Neural progenitor cell (in vitro differentiated cells): ENCODE results near the gene HNRNPD.

Experiments used
- EZH2 ChIP-seq: fragments of 200-600 bp; sonication (generic); IDR thresholded peaks from 2 replicates; pipeline ENCODE4 v1.6.1; 2017; ENCODE audit warnings: antibody characterized with exemption, mild to moderate bottlenecking, moderate library complexity
- EZH2phosphoT487 ChIP-seq: fragments of 200-600 bp; sonication (generic); IDR thresholded peaks from 2 replicates; pipeline ENCODE4 v1.6.1; 2017; ENCODE audit warnings: antibody characterized with exemption
- TF ChIP-seq, protein P1 (sequence below): fragments of 200-600 bp; sonication (generic); IDR thresholded peaks from 2 replicates; pipeline ENCODE4 v1.5.1; 2017; ENCODE audit warnings: antibody characterized with exemption, mild to moderate bottlenecking

DNA sequence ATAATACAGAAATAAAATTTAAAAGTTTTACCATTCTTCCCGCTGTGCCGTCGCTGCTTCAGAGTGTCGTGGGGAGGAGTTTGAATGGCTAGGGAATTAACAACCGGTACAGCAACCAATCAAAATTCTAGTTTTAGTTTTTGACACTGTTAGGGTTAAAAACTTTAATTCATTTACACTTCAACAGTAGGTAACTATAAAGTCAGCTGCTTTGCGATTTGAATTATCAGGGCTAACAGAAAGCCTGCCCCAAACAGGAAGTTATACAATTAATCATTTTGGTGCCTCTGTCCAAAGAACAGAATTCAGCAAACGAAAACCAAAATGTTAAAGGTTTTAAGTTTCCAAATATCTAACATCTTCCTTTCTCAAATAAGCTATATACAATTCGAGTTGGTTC is 2.3 kb downstream of the HNRNPD start:
- TF ChIP-seq, protein P1, sequence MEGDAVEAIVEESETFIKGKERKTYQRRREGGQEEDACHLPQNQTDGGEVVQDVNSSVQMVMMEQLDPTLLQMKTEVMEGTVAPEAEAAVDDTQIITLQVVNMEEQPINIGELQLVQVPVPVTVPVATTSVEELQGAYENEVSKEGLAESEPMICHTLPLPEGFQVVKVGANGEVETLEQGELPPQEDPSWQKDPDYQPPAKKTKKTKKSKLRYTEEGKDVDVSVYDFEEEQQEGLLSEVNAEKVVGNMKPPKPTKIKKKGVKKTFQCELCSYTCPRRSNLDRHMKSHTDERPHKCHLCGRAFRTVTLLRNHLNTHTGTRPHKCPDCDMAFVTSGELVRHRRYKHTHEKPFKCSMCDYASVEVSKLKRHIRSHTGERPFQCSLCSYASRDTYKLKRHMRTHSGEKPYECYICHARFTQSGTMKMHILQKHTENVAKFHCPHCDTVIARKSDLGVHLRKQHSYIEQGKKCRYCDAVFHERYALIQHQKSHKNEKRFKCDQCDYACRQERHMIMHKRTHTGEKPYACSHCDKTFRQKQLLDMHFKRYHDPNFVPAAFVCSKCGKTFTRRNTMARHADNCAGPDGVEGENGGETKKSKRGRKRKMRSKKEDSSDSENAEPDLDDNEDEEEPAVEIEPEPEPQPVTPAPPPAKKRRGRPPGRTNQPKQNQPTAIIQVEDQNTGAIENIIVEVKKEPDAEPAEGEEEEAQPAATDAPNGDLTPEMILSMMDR = no peak
- no peak for TF ChIP-seq EZH2
- TF ChIP-seq EZH2phosphoT487 = no peak
